ENCODE results near the gene TOB2.

The TOB2 gene

DNA sequence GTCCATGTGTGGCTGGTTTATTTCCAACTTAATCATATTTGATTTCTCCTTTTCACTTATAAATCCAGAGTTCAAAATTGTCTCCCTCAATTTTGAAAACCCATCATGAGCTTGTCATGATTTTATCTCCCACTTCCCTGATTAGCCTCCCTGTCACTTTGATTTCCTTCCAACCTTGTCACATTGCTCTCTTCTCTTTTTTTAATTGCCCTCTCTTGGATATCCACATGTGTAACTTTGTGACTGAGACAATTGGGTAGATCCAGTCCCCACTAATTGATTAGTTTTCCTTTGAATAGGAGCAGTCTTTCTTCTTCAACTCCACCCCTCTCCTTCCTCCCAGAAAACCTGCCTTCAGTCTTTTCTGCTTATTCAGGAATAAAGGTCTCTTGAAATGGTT, 62.5 kb downstream of the TOB2 start:
- DNase-seq (ENCODE audit: low spot score) = no peak
